GM18873 (cell line): ENCODE results near the gene TAOK3.

Experiments used
- ATAC-seq: cut with Tn5 transposase; IDR thresholded peaks from one replicate; pipeline ENCODE4 v1.9.1; 2021; ENCODE audit warnings: mild to moderate bottlenecking, moderate library complexity, moderate number of reproducible peaks; ENCODE audit not compliant: unreplicated experiment, low FRiP score

Gene TAOK3

DNA sequence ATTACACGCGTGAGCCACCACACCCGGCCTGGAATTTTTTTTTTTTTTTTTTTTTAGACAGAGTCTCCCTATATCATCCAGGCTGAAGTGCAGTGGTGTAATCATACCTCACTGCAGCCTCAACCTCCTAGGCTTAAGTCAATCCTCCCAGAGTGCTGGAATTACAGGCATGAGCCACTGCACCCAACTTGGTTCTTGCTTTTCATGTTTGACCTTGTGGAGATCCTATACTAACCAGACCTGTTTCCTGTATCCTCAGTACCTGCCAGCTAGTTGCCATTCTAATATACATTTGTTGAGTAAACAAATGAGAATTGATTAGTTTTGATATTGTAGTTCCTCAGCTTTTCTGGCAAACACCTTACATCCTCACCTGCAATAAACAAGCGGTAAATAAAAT lies 265.7 kb downstream of the TAOK3 start:
- ATAC-seq, result no peak

DNA sequence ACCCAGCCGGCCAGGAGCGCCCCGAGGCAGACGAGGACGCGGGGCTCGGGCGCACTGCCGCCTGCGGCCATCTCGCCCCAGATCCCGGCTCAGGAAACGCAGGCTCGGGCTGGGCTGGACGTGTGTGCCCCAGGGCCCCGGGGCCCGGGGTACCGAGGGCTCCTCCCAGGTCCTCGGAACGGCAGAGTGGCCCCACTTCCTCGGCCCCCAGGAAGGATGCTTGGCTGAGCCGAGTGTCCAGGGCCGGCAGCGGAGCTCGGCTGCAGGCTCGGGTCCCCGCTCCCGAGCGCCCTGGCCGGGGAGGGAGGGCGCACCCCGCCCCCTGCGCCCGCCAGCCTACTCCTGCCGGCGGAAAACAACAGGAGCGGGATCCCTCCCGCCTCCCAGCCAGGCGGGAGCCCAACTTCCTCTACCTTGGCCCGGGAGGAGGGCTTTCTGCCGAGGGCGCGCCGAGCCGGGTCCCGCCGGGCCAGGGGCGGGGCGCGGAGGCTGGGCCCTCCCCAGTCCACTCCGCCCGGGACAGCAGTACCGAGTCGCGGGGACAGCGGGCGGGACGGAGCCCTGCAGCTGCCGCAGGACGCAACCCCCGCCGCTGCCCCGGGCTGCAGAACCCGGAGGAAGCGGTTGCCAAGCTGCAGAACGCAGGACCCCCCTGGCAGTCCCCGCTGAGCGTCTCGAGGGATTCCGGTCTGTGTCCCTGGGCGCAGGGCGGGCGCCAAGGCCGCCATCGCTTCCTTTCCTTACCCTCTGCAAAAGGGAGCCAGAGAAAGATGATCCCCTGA lies 268.9 kb downstream of the TAOK3 start, which contains the start of gene VSIG10:
TSS of gene VSIG10 (minus strand) at position 411 of the 782 bp plus-strand sequence. CDS start at position 71, 340 bp downstream.
- ATAC-seq, result no peak

DNA sequence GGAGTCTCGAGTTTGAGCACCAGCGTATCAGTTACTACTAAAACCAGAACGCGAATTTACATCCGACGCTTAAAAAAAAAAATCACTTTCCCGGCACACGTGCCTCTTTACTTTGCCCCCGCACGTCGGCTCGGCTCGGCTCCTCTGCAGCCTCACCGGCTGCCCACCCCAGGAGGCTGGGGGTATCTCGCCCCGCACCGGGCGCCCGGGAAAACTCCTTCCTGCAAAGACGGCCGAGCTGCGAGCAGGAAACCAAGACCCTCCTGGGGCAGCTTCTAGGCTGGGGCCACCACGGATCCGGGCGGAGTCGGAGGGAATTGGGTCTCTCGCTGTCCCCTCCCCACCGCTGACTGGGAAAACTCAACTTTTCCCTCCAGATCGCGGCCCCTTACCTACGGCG lies 269.5 kb downstream of the TAOK3 start:
- no peak for ATAC-seq

DNA sequence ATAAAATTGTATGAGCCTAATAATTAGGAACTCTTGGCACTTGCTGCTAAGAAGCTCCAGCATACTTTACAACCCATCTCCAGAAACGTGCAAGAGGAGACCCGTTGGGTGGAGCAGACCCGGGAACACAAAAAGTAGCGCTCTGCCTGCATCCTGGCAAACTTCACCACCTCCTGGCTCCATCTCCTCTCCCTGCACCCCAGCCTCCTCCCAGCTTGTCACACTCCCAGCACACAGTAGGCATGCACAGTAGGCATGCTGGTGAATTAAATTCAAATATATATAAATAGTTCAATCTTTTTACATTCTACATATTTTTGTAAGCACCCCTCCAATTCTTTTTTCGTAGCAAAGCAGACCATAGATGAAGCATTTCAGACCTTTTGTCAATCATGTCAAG lies 270.1 kb downstream of the TAOK3 start:
- no peak for ATAC-seq

DNA sequence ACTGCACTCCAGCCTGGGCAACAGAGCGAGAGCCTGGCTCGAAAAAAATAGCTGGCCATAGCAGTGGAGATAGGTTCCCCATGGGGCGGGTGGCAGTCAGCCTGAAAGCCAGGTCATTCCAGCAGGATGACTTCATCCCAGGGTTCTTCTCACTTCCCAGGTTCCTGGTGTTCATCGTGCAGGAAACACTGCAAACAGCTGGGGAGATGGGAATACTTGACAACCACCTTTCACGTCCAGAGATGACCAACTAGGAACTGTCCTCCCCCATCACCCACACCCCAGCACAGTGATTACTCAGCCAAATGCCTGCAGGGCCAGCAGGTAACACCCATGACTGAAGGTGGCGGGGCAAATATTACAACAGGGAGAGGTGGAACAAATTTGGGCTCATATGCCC lies 270.6 kb downstream of the TAOK3 start:
- ATAC-seq, result no peak

DNA sequence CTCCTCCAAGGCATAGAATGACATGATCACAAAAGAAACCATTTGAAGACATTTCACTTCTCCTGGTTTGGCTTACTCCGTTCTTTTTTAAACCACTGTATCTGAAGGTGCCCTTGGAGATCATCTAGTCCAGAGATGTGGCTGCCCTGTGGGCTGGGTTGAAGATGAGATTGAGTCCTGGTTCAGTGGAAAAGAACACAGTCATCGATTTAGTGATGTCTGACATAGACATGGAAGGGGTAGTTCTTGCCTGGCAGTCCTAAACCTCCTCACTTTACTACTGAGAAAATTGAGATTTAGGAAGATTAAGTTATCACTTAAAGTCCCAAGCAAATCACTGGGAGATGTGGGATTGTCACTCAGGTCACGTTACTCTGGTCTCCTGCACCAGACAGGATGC lies 271.7 kb downstream of the TAOK3 start:
- ATAC-seq, result no peak
